Kasumi-1 (cell line): ENCODE results near the gene CA5B.
"Not testable (repeated sequence)": the region's sequence is repeated elsewhere in the genome, so short reads cannot be mapped to it uniquely, and the experiment has no call there.

Experiments used
- DNase-seq, 2 experiments: peaks; one replicate each; lab custom pipeline; 2025; lab: John Stamatoyannopoulos, UW

The CA5B gene

DNA sequence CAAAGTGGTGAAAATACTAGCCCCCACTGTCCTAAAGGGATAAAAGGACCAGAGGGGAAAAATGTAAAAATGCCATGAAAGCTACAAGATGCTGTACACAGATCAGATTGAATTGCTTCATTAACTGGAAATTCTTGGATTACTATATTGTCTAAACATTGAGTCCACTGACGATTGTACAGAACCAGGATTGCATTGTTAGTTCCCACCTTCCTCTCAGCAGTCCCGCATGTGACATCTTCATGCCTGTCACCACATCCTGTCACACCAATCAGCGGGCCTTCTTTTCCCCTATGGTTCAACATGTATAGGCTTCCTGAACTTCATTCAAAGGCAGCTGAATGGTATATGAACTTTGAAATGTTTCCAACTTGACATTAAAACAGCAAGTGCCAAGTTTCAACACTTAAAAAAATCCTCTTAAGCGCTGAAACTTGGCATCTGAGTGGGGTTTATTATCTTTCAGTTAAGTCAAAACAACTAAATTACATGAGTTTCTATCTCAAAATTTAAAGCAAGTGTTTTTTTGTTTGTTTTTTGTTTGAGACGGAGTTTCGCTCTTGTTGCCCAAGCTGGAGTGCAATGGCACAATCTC lies 76.8 kb downstream of the CA5B start:
- no peak for DNase-seq

DNA sequence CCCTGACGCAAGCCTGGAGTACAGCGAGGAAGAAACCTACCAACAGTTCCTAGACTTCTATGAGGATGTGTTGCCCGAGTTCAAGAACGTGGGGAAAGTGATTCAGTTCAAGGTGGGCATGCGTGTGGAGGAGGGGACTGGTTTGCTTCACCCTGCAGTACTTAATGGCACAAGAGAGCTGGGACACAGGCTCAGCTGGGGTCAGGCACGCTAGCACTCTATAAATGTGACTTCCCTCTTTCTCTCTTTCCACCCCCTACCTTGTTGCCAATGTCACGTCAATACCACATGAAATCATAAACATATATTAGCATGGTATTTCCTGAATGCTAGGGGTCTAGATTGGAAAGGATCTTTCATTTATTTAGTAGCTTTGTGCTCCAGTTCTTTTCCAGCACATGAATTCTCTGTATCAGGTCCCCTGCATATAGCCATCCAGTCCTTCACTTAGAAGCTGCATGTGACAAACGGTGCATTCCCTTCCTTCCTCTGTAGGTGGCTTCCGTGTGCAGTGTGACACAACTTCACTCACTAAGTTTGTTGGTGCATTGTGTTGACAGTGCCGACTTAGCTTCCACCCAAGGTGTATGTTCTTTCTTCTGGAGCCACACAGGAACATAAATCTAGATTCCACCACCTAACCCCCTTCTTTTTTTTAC lies 77.8 kb downstream of the CA5B start:
- DNase-seq = peak; percentile 27 to 43

- no peak for DNase-seq
These were observed 78.4 kb downstream of the CA5B start for GRCh38 chrX:15816438-15816809.

- peak in 1 of 2 experiments; percentile 1 for DNase-seq
These were observed 78.8 kb downstream of the CA5B start for GRCh38 chrX:15816886-15817285.

- no peak for DNase-seq
These were observed 82.3 kb downstream of the CA5B start for GRCh38 chrX:15820106-15821073.

GRCh38 chrX:15822922-15823321 lies 84.9 kb downstream of the CA5B start:
- DNase-seq = no peak

DNA sequence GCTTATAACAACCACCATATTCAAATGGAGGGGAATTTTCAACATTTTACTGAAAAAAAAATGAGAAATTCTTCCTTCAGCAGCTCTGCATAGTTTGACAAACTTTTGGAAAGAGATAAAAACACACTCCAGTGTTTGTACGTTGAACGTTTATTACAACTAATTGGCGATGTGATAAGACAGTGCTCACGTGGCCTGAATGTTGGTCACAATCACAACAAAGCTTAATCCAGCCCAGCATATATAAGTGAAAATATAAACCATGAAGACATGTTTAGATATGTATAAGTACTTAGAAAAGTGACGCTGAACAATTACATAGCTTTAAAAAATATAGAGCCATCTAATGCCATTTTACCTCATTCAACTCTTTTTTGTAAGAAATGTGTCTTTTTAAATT lies 87.9 kb downstream of the CA5B start:
- DNase-seq = no peak

GRCh38 chrX:15829217-15829616 lies 91.1 kb downstream of the CA5B start:
- no peak for DNase-seq

- not testable (repeated sequence) for DNase-seq
These were observed 93.3 kb downstream of the CA5B start for GRCh38 chrX:15831347-15831746.

DNA sequence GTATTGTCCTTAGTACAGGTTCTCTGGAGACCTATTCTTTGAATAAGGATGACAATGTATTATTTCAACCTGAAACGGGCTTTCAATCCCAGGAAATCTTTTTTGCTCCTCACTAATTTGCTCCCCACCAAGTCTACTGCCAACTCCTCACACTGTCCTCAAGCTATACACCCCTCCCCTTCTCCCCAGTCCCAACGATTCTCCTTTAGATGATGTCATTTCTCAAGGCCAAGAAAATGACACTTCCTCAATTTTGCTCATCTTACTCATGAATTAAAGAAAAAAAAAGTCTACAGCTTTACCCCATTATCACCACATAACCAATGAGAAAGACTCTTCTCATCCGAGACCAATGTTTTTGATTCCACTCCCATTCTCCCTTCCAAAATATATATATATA lies 96.0 kb downstream of the CA5B start:
- peak in 1 of 2 experiments; percentile 2 for DNase-seq

DNA sequence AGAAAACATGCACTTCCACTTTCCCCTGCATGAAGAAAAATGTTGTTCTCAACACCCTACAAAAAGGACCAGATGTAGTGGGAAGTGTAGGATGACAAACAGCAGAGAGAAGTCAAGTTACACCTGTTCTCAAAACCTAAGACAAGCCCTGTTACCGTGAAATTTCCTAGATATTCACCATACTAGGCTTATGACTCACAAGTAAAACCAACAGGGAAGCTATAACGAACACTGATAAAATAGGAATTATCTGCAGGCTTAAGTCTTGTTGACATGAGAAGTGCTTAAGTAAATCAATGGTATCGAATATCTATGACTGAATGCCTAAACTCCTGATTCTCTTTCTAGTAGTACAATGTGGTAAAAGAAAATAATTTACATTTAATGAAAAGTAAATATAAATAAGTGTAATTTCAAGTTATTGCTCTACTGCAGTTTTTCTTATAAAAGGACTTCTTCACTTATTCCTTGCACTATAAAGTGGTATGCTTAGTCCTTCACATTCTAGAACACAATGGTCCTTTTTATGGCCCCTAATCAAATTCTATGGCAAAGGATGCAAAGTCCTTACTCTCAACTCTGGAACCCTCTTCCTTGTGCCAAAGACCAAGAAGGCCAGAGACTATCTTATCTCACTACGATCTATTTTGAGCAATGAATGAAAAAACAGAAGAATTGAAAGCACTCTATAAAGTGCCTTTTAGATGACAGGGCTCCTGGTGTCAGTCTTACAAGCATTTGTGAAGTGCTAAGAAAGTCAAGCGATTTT lies 96.9 kb downstream of the CA5B start:
- no peak for DNase-seq
